Stimulated activated naive CD8-positive, alpha-beta T cell treated with anti-CD3 and anti-CD28 coated beads, Interleukin-15, amount 100 ng/mL, for 72 hours (primary cell): ENCODE data around the gene ARHGEF3.
A peak's percentile ranks its signal among the peaks of the same experiment; 100 is the strongest.
"Not testable (repeated sequence)": the region's sequence is repeated elsewhere in the genome, so short reads cannot be mapped to it uniquely, and the experiment has no call there.

Experiments
- ATAC-seq: fragments of 150-1000 bp; cut with Tn5 transposase; 2 replicates; pipeline ENCODE4 v1.10.0; 2021; ENCODE audit warnings: mild to moderate bottlenecking, moderate library complexity
- DNase-seq, 2 donors: peaks; one replicate each; pipeline ENCODE4 v3.0.0; 2021 to 2022
- H3K27ac Mint-ChIP-seq, 2 donors: one replicate each; pipeline ENCODE4 v1.8.0; 2022; ENCODE audit warnings: mild to moderate bottlenecking in 2 of 2, mixed read lengths in 2 of 2, moderate library complexity in 2 of 2
- H3K27me3 Mint-ChIP-seq: one replicate; pipeline ENCODE4 v1.8.0; 2022; ENCODE audit warnings: mixed read lengths
- H3K4me1 Mint-ChIP-seq: one replicate; pipeline ENCODE4 v1.8.0; 2022; ENCODE audit warnings: mild to moderate bottlenecking, mixed read lengths
- H3K4me3 Mint-ChIP-seq, 2 donors: one replicate each; pipeline ENCODE4 v1.8.0; 2022; ENCODE audit warnings: mild to moderate bottlenecking in 2 of 2, mixed read lengths in 2 of 2, moderate library complexity in 1 of 2
- H3K9me3 Mint-ChIP-seq, 2 donors: one replicate each; pipeline ENCODE4 v1.8.0; 2022; ENCODE audit warnings: mixed read lengths in 2 of 2

The ARHGEF3 gene

GRCh38 chr3:56751056-56751707 is 50.6 kb downstream of the ARHGEF3 start:
- ATAC-seq (no peak), DNase-seq (no peak)
- no peaks in the 10 kb centered on the region for H3K27me3 Mint-ChIP-seq
- no peaks in the 10 kb centered on the region for H3K9me3 Mint-ChIP-seq
- H3K4me1 Mint-ChIP-seq, result peaks cover 84% of the 10 kb centered on the region
- H3K27ac Mint-ChIP-seq, result peak overlapping the region; percentile 30 to 54
- H3K4me3 Mint-ChIP-seq, result peak overlapping the region; percentile 3 to 46

- H3K4me3 Mint-ChIP-seq, result no peak overlapping the region
- H3K27ac Mint-ChIP-seq, result no peak overlapping the region
- peaks cover 75% of the 10 kb centered on the region for H3K4me1 Mint-ChIP-seq
- DNase-seq (no peak), ATAC-seq (no peak)
- no peaks in the 10 kb centered on the region for H3K9me3 Mint-ChIP-seq
- H3K27me3 Mint-ChIP-seq, result no peaks in the 10 kb centered on the region
Observed at GRCh38 chr3:56748663-56749231, 53.0 kb downstream of the ARHGEF3 start.

GRCh38 chr3:56747150-56747549 is 54.6 kb downstream of the ARHGEF3 start:
- no peaks in the 10 kb centered on the region for H3K9me3 Mint-ChIP-seq
- no peak overlapping the region for H3K4me3 Mint-ChIP-seq
- ATAC-seq (no peak), DNase-seq (no peak)
- H3K27me3 Mint-ChIP-seq, result no peaks in the 10 kb centered on the region
- H3K27ac Mint-ChIP-seq, result peak overlapping the region in 1 of 2 donors; percentile 26
- peaks cover 73% of the 10 kb centered on the region for H3K4me1 Mint-ChIP-seq

- no peak overlapping the region for H3K4me3 Mint-ChIP-seq
- no peaks in the 10 kb centered on the region for H3K27me3 Mint-ChIP-seq
Observed at GRCh38 chr3:56744016-56744415, 57.7 kb downstream of the ARHGEF3 start.

GRCh38 chr3:56742887-56743286 is 58.9 kb downstream of the ARHGEF3 start:
- ATAC-seq, result no peak
- no peak overlapping the region for H3K4me3 Mint-ChIP-seq
- no peak for DNase-seq
- H3K9me3 Mint-ChIP-seq, result no peaks in the 10 kb centered on the region
- peak overlapping the region in 1 of 2 donors; percentile 85 for H3K27ac Mint-ChIP-seq
- no peaks in the 10 kb centered on the region for H3K27me3 Mint-ChIP-seq
- H3K4me1 Mint-ChIP-seq, result peaks cover 49% of the 10 kb centered on the region

More at GRCh38 chr3:56744016-56744415, 57.7 kb downstream of the ARHGEF3 start:
- DNase-seq, result no peak
- Mint-ChIP-seq H3K27ac (peak overlapping the region; percentile 8 to 89), H3K4me1 (peaks cover 56% of the 10 kb centered on the region), H3K9me3 (no peaks in the 10 kb centered on the region)
- ATAC-seq, result no peak

DNA sequence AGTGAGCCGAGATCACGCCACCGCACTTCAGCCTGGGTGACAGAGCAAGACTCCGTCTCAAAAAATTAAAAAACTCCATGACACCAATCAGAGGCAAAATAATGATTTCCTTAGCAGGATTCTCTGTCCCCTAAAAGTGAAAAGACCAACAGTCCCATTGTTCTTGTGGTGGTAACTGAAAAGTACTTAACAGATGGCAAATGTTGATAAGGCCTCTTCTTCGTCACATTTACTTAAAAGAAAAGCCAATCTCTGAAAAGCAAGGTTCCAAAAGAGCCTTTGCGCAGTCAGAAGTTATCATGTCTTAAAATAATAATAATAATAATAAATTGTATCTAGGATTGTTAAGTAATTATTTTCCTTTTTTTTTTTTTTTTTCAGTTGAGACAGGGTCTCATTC is 62.7 kb downstream of the ARHGEF3 start:
- Mint-ChIP-seq H3K27ac (no peak overlapping the region), H3K4me3 (no peak overlapping the region), H3K27me3 (no peaks in the 10 kb centered on the region), H3K4me1 (peaks cover 54% of the 10 kb centered on the region), H3K9me3 (no peaks in the 10 kb centered on the region)
- ATAC-seq, result no peak
- DNase-seq, result no peak

DNA sequence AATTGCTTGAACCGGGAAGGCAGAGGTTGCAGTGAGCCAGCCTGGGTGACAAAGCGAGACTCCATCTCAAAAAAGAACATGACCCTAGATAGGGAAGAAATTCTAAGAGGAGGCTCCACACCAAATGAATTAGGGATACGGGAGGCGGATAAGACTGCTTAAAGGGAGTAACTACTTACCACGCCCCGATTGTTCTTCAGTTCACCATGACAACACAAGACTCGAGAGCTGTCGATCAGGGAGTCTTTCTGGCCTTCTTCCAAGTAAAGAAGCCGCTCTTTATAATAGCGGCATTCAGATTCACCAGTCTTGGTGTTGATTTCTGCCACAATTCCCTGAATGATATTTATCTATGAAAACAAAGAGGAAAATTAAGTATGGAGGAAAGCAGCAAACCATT is 64.7 kb downstream of the ARHGEF3 start:
- DNase-seq, result no peak
- Mint-ChIP-seq H3K27ac (no peak overlapping the region), H3K4me3 (no peak overlapping the region), H3K9me3 (no peaks in the 10 kb centered on the region), H3K4me1 (peaks cover 46% of the 10 kb centered on the region), H3K27me3 (no peaks in the 10 kb centered on the region)
- ATAC-seq, result no peak

GRCh38 chr3:56732109-56732508 is 69.6 kb downstream of the ARHGEF3 start:
- DNase-seq, result no peak
- peaks cover 66% of the 10 kb centered on the region for H3K4me1 Mint-ChIP-seq
- peak overlapping the region in 1 of 2 donors; percentile 16 for H3K4me3 Mint-ChIP-seq

GRCh38 chr3:56725175-56725574 is 76.6 kb downstream of the ARHGEF3 start:
- peaks cover 3 to 6% of the 10 kb centered on the region in 2 donors for H3K9me3 Mint-ChIP-seq
- peak overlapping the region; percentile 1 to 99 for H3K27ac Mint-ChIP-seq
- no peaks in the 10 kb centered on the region for H3K27me3 Mint-ChIP-seq
- H3K4me1 Mint-ChIP-seq, result peaks cover 67% of the 10 kb centered on the region
- DNase-seq (peak; percentile 68 to 86), ATAC-seq (peak; percentile 97)
- H3K4me3 Mint-ChIP-seq, result peak overlapping the region; percentile 56 to 90

More at GRCh38 chr3:56732109-56732508, 69.6 kb downstream of the ARHGEF3 start:
- ATAC-seq, result peak; percentile 52
- Mint-ChIP-seq H3K27me3 (no peaks in the 10 kb centered on the region), H3K27ac (peak overlapping the region; percentile 84 to 87), H3K9me3 (no peaks in the 10 kb centered on the region)

GRCh38 chr3:56724676-56725075 is 77.1 kb downstream of the ARHGEF3 start:
- H3K27me3 Mint-ChIP-seq, result no peaks in the 10 kb centered on the region
- peaks cover 72% of the 10 kb centered on the region for H3K4me1 Mint-ChIP-seq
- peaks cover 8 to 11% of the 10 kb centered on the region in 2 donors for H3K9me3 Mint-ChIP-seq
- H3K4me3 Mint-ChIP-seq, result peak overlapping the region; percentile 56 to 90
- peak overlapping the region in 1 of 2 donors; percentile 99 for H3K27ac Mint-ChIP-seq
- ATAC-seq, result peak; percentile 67
- DNase-seq, result no peak

DNA sequence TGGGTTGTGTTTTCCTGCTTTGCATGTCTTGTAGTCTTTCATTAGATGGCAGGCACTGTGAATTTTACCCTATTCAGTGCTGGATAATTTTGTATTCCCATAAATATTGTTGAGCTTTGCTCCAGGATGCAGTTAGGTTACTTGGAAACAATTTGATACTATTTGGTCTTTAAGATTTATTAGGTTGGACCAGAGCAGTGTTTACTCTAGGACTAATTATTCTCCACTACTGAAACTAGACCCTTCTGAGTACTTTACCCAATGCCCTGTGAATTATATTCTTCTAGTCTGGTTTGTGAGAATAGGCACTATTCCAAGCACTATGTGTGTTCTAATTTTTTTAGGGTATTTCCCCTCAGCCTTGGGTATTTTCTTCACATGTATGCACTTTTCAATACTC is 80.9 kb downstream of the ARHGEF3 start:
- H3K27ac Mint-ChIP-seq, result peak overlapping the region; percentile 14 to 35
- no peak overlapping the region for H3K4me3 Mint-ChIP-seq
- DNase-seq (no peak), ATAC-seq (no peak)
- H3K9me3 Mint-ChIP-seq, result peaks cover 11 to 15% of the 10 kb centered on the region in 2 donors
- H3K4me1 Mint-ChIP-seq, result peaks cover 60% of the 10 kb centered on the region
- no peaks in the 10 kb centered on the region for H3K27me3 Mint-ChIP-seq

- H3K27me3 Mint-ChIP-seq, H3K4me3 Mint-ChIP-seq, H3K27ac Mint-ChIP-seq, ATAC-seq, DNase-seq: not testable (repeated sequence)
- Mint-ChIP-seq H3K9me3 (peaks cover 10 to 17% of the 10 kb centered on the region in 2 donors), H3K4me1 (peaks cover 45% of the 10 kb centered on the region)
Observed at GRCh38 chr3:56718809-56719208, 82.9 kb downstream of the ARHGEF3 start.

DNA sequence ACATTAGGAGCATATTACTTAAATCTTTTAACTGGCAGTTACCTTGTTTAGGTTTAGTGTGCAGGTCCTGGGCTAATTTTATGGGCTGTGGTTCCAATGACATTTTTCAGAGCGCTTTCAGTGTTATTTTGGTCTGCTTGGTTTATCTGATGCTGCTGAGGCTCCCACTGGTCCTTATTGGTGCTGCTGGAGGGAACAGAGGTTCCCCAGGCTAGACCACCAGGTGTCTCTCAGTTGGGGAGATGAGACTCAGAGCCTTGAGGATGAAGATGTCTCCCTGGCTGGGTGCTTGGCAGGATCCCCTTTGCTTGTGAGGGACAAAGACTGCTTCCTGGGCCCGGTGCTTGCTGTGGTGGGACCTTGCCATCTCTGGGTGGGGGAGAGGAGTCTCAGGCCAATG is 90.4 kb downstream of the ARHGEF3 start:
- no peak overlapping the region for H3K27ac Mint-ChIP-seq
- no peak for DNase-seq
- peaks cover 0 to 7% of the 10 kb centered on the region in 2 donors for H3K9me3 Mint-ChIP-seq
- peaks cover 9% of the 10 kb centered on the region for H3K4me1 Mint-ChIP-seq
- H3K27me3 Mint-ChIP-seq, result no peaks in the 10 kb centered on the region
- H3K4me3 Mint-ChIP-seq, result no peak overlapping the region
- no peak for ATAC-seq

GRCh38 chr3:56707412-56707811 is 94.3 kb downstream of the ARHGEF3 start:
- not testable (repeated sequence) for H3K27ac Mint-ChIP-seq, H3K4me3 Mint-ChIP-seq, H3K27me3 Mint-ChIP-seq, H3K9me3 Mint-ChIP-seq, ATAC-seq, DNase-seq
- H3K4me1 Mint-ChIP-seq, result peaks cover 35% of the 10 kb centered on the region

DNA sequence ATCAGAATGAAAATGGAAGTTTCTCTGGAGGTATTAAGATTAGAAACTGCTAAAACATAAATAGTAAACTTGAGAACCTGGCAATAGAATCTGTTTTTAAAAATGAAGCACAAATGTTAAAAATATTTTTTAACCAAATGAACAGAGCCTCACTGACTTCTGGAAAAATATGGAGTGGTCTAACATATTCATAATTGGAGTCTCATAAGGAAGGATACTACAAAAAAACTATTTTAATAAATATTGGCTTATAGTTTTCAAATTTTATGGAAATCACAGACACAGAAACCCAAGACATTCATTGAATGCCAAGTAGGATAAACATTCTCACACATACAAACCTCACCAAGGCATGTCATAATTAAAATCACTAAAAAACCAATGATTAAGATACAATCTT is 95.1 kb downstream of the ARHGEF3 start:
- Mint-ChIP-seq H3K4me3 (no peak overlapping the region), H3K4me1 (peaks cover 32% of the 10 kb centered on the region), H3K9me3 (no peaks in the 10 kb centered on the region), H3K27me3 (no peaks in the 10 kb centered on the region), H3K27ac (no peak overlapping the region)
- no peak for DNase-seq
- no peak for ATAC-seq

DNA sequence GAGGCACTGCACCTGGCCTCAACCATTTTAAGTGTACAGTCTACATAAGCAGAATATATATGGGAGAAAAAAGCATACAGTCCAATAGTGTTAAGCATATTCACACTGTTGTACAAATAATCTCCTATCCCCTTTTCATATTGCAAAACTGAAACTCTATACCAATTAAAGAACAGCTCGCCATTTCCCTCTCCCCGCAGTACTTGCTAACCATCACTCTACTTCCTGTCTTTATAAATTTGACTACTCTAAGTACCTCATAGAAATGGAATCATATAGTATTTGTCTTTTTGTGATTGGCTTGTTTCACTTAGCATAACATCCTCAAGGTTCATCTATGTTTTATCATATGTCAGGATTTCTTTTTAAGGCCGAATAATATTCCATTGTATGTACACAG is 97.0 kb downstream of the ARHGEF3 start:
- no peak for DNase-seq
- Mint-ChIP-seq H3K27me3 (no peaks in the 10 kb centered on the region), H3K4me3 (peak overlapping the region; percentile 43 to 45), H3K27ac (peak overlapping the region; percentile 53 to 93), H3K9me3 (no peaks in the 10 kb centered on the region), H3K4me1 (peaks cover 37% of the 10 kb centered on the region)
- peak; percentile 73 for ATAC-seq
